Skeletal muscle satellite cell (primary cell): ENCODE results near the gene NT5C1B.

ENCODE experiments used
- H3K27me3 ChIP-seq: 2 replicates; pipeline ENCODE4 v1.7.0; 2013; ENCODE audit warnings: low read length; ENCODE audit not compliant: control insufficient read depth, insufficient read depth
- H3K36me3 ChIP-seq: 2 replicates; pipeline ENCODE4 v1.7.0; 2013; ENCODE audit warnings: mild to moderate bottlenecking, control low read depth, low read length; ENCODE audit not compliant: insufficient read depth
- H3K4me1 ChIP-seq: 2 replicates; pipeline ENCODE4 v1.7.0; 2013; ENCODE audit warnings: low read length; ENCODE audit not compliant: control insufficient read depth, insufficient read depth
- H3K4me2 ChIP-seq: 2 replicates; pipeline ENCODE4 v1.7.0; 2013; ENCODE audit warnings: mild to moderate bottlenecking, low read length
- H3K4me3 ChIP-seq: 2 replicates; pipeline ENCODE4 v1.7.0; 2013; ENCODE audit warnings: low read length
- H3K9ac ChIP-seq: 2 replicates; pipeline ENCODE4 v1.7.0; 2013; ENCODE audit warnings: mild to moderate bottlenecking, low read depth, low read length, moderate library complexity
- H3K9me3 ChIP-seq: replicated peaks from 2 replicates; pipeline ENCODE4 v1.7.0; 2013; ENCODE audit warnings: mild to moderate bottlenecking, control low read depth, low read length

The NT5C1B gene

GRCh38 chr2:18525852-18526251 lies 63.5 kb downstream of the NT5C1B start:
- Histone ChIP-seq H3K4me3 (no peak overlapping the region), H3K9me3 (no peaks in the 10 kb centered on the region), H3K9ac (no peak overlapping the region), H3K27me3 (no peaks in the 10 kb centered on the region), H3K36me3 (no peaks in the 10 kb centered on the region), H3K4me1 (no peaks in the 10 kb centered on the region), H3K4me2 (no peak overlapping the region)

DNA sequence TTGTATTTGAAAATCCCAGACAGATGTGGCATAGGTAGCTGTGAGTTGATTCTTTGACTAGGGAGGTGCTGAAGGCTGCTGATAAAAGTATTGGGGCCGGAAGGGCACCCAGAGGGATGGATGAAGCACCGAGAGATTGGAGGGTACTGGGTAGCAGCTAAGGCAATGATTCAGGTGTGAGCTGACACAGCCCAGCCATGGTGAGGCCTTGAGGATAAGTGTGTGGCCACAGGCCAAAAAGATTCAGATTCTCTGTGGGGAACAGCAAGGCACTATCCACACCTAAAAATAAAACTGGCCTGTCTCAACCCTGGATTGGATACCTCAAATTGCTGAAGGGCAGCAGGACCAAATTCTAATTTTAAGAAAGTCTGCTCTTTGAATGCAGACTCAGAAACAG lies 64.1 kb downstream of the NT5C1B start:
- H3K9ac ChIP-seq: no peak overlapping the region
- no peaks in the 10 kb centered on the region for H3K36me3 ChIP-seq
- H3K4me1 ChIP-seq: no peaks in the 10 kb centered on the region
- no peak overlapping the region for H3K4me2 ChIP-seq
- no peaks in the 10 kb centered on the region for H3K27me3 ChIP-seq
- no peak overlapping the region for H3K4me3 ChIP-seq
- H3K9me3 ChIP-seq: no peaks in the 10 kb centered on the region

GRCh38 chr2:18522484-18523146 lies 66.8 kb downstream of the NT5C1B start:
- Histone ChIP-seq H3K36me3 (no peaks in the 10 kb centered on the region), H3K4me1 (peaks cover 9% of the 10 kb centered on the region), H3K27me3 (no peaks in the 10 kb centered on the region), H3K4me3 (no peak overlapping the region), H3K4me2 (no peak overlapping the region), H3K9ac (no peak overlapping the region), H3K9me3 (no peaks in the 10 kb centered on the region)

GRCh38 chr2:18520451-18521425 lies 68.6 kb downstream of the NT5C1B start:
- Histone ChIP-seq H3K9me3 (no peaks in the 10 kb centered on the region), H3K4me1 (peaks cover 9% of the 10 kb centered on the region), H3K4me3 (no peak overlapping the region), H3K27me3 (no peaks in the 10 kb centered on the region), H3K36me3 (no peaks in the 10 kb centered on the region), H3K4me2 (peak overlapping the region; percentile 30), H3K9ac (no peak overlapping the region)

- Histone ChIP-seq H3K4me1 (peaks cover 9% of the 10 kb centered on the region), H3K4me3 (no peak overlapping the region), H3K36me3 (no peaks in the 10 kb centered on the region), H3K9me3 (no peaks in the 10 kb centered on the region), H3K9ac (no peak overlapping the region), H3K27me3 (no peaks in the 10 kb centered on the region), H3K4me2 (peak overlapping the region; percentile 30)
These were observed 69.4 kb downstream of the NT5C1B start for GRCh38 chr2:18519914-18520450.

DNA sequence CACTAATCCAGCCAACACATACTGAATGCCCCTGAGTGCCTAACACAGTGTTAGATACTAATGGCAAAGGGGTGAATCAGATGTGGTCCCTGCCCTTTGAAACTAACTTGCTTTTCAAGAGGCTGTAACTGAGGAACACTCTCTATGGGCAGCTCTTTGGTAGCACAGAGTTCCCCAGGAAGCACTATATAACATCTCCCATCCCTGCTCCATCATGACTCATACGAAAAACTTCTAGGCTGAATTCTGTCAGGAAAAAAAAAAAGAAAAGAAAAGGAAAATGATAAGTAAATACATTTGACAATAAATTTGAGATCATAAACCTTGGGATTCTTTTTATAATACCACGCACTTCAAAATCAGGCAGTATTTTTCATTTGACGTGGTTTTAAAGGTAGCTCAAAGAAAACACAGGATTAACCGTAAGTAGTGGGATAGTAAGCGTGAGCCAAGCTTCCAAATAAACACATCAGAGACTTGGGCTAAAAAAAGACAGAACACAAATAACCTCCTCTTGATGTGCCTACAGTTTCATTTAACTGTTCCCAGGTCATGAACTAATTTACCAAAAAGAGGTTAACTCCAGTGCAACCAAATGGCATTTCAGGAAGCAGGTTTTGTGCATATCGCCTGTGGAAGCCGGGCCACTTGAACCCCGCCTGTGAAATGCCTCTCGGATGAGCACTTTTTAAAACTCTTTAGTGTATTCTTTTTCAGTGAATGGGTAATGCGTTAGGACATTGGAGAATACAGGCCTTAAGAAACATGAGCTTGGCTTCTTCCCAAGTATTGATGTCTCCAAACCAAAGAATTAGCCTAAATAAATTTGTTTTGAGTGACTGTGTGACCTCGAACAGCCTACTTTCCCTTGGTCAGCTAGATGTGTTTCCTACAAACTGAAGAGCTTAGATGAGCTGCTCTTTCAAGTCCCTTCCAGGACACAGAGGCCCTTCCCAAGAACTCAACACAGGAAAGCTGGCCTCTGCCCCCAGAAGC lies 71.0 kb downstream of the NT5C1B start:
- peaks cover 9% of the 10 kb centered on the region for H3K4me1 ChIP-seq
- H3K4me2 ChIP-seq: no peak overlapping the region
- no peak overlapping the region for H3K4me3 ChIP-seq
- no peak overlapping the region for H3K9ac ChIP-seq
- H3K36me3 ChIP-seq: no peaks in the 10 kb centered on the region
- H3K9me3 ChIP-seq: no peaks in the 10 kb centered on the region
- H3K27me3 ChIP-seq: no peaks in the 10 kb centered on the region

GRCh38 chr2:18517386-18517785 lies 72.0 kb downstream of the NT5C1B start:
- Histone ChIP-seq H3K4me1 (peaks cover 9% of the 10 kb centered on the region), H3K36me3 (no peaks in the 10 kb centered on the region), H3K9ac (no peak overlapping the region), H3K4me2 (no peak overlapping the region), H3K9me3 (no peaks in the 10 kb centered on the region), H3K27me3 (no peaks in the 10 kb centered on the region), H3K4me3 (no peak overlapping the region)

DNA sequence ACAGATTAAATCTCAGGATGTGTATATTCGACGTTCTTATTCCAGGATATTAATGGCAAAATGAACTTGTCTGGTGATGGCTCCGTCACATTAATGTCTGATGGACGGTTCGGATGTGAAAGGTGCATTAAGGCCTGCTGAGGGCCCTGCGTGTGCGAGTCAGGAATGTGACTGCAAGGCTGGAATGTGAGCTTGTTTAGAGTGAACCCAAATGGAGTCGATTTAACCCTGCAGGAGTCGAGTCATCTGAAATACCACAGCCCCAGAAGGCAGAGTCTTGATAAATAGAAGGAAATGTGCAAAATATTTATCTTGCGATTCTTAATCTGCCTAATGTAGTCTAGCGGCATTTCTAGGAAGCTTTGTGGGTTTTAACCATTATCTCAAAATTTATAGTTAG lies 73.3 kb downstream of the NT5C1B start:
- H3K9ac ChIP-seq: no peak overlapping the region
- peaks cover 9% of the 10 kb centered on the region for H3K4me1 ChIP-seq
- H3K9me3 ChIP-seq: no peaks in the 10 kb centered on the region
- H3K27me3 ChIP-seq: no peaks in the 10 kb centered on the region
- H3K4me2 ChIP-seq: no peak overlapping the region
- H3K4me3 ChIP-seq: no peak overlapping the region
- no peaks in the 10 kb centered on the region for H3K36me3 ChIP-seq

DNA sequence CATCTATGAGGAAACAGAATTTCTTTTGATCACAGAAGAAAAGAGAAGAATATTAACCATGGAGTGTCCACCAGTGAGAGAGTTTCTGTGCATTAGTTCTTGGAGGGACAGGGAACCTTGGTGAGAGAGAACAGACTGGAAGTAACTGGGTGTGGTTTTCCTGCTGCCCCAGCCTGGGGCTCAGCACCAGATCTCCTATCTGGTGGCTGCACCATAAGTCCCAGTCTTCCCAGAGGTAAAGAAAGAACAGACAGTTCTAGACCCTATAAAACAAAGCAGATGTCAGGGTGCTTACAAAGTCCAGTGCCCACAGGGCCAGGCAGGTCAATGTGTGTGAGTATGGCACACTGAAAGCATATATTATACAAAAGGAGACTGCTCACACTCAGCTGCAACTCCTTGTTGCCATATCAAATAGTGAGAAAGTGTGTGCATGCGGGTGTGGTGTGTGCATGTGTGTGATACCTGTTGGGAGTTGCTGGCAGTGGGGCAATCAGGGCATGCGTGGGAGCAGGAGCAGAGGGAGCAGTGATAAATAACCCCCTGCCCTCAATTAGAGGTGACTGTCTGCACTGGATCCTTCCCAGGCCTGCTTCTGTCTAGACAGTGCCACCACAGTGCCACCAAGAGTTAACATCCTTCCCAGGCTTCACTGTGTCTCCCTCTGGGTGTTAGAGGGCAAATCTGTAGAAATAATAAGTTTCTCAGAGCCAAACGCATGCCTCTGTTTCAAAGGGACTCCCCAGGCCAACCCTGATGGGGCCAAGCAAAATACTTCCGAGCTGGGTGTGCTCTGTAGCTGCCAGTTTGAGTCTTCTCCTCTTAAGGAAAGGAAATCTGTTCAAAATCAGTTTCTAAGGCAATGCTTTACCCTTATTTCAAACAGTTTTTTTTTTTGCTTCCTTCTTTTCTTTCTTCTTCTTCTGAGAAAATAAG lies 74.6 kb downstream of the NT5C1B start:
- H3K4me2 ChIP-seq: no peak overlapping the region
- H3K9me3 ChIP-seq: no peaks in the 10 kb centered on the region
- no peak overlapping the region for H3K9ac ChIP-seq
- no peak overlapping the region for H3K4me3 ChIP-seq
- no peaks in the 10 kb centered on the region for H3K36me3 ChIP-seq
- H3K27me3 ChIP-seq: no peaks in the 10 kb centered on the region
- peaks cover 9% of the 10 kb centered on the region for H3K4me1 ChIP-seq
